NCI-H2196 (cell line): ENCODE data around the gene CHRNB2.
"Not testable (repeated sequence)": the region's sequence is repeated elsewhere in the genome, so short reads cannot be mapped to it uniquely, and the experiment has no call there.

Experiments
- DNase-seq: peaks from one replicate; lab custom pipeline; 2025; ENCODE audit not compliant: unreplicated experiment; lab: John Stamatoyannopoulos, UW

The CHRNB2 gene

GRCh38 chr1:154567386-154568156, at the start of gene CHRNB2:
Gene CHRNB2, plus strand, starts transcription at chr1:154567778. Its CDS starts 267 bp downstream, at chr1:154568045.
- peak; percentile 68 for DNase-seq

DNA sequence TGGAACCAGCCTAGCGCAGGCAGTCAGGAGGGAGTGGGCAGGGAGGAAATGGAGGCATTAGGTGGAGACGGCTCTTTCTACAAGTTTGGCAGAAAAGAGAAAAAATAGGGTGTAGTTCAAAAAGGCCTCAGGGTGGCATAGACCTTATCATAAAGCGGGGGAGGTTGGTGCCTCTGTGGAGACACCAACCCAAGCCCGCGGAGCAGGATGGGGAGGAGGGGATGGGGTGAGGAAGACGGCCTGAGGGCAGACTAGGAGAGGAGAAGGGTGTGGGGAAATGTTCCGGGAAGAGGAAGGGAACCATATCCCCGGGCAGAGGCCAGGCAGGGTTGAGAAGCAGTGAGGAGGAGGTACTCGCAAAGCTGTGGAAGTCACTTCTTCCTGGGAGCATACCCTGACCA, 48.0 kb upstream of the CHRNB2 start:
- DNase-seq = no peak

GRCh38 chr1:154520333-154520732, 47.2 kb upstream of the CHRNB2 start:
- no peak for DNase-seq

DNA sequence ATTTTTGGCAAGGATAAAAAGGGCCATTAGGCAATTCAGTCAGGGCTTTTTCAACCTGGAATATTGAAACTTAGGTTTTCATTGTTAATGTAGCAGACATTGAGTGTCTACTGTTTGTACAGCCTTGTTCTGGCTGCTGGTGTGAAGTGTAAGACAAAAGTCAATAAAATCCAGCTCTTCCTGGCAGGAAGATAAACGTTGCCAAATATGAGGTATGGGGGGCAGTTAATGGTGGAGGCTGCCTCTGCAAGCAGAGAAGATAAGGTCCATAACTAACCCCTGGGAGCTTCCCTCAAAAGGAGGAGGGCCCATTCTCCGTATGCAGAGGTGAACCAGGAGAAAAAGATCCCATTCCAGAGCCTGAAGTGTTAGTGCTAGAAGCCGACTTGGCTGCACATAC, 45.9 kb upstream of the CHRNB2 start:
- peak; percentile 21 for DNase-seq

GRCh38 chr1:154524881-154525280, 42.7 kb upstream of the CHRNB2 start:
- no peak for DNase-seq

- peak; percentile 33 for DNase-seq
Observed at GRCh38 chr1:154527192-154527591, 40.4 kb upstream of the CHRNB2 start.

GRCh38 chr1:154529308-154529707, 38.3 kb upstream of the CHRNB2 start:
- DNase-seq = no peak

GRCh38 chr1:154531950-154532349, 35.6 kb upstream of the CHRNB2 start:
- DNase-seq = not testable (repeated sequence)

DNA sequence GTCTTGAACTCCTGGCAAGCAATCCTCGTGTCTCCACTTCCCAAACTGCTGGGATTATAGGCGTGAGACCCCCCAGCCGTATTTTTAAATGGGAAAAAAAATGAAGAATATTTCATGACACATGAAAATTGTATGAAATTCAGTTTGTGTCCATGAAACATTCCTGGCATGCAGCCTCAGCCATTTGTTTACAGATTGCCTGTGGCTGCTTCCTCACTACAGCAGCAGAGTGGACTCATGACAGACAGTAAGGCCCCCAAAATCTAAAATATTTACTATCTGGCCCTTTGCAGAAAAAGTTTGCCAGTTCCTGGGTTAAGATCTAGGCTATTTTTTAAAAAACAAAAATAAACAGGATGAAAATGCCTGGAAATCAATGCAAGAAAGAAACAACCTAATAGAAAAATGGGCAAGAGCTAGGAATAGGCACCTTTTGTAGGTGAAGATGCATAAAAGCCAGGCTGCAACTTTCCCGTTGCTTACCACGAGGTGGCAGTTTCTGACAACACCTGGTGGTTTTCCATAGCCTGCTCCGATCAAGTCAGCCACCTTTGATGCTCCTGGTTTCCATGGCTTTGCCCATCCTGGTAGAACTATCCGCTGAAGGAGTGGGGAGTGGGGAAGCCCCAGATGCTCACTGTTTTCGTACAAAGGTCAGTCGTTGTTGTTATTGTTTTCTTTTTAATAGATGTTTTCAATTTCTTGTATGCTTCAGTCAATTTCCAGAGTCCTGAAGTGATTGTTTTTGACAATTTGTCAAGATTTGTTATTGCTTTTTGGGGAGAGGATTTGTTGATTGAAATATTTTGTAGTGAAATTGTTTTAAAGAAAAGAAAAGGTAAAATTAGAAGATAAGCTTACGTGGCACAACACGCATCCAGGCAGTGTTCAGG, 33.4 kb upstream of the CHRNB2 start:
- DNase-seq = peak; percentile 15

- no peak for DNase-seq
Observed at GRCh38 chr1:154536570-154536969, 31.0 kb upstream of the CHRNB2 start.

DNA sequence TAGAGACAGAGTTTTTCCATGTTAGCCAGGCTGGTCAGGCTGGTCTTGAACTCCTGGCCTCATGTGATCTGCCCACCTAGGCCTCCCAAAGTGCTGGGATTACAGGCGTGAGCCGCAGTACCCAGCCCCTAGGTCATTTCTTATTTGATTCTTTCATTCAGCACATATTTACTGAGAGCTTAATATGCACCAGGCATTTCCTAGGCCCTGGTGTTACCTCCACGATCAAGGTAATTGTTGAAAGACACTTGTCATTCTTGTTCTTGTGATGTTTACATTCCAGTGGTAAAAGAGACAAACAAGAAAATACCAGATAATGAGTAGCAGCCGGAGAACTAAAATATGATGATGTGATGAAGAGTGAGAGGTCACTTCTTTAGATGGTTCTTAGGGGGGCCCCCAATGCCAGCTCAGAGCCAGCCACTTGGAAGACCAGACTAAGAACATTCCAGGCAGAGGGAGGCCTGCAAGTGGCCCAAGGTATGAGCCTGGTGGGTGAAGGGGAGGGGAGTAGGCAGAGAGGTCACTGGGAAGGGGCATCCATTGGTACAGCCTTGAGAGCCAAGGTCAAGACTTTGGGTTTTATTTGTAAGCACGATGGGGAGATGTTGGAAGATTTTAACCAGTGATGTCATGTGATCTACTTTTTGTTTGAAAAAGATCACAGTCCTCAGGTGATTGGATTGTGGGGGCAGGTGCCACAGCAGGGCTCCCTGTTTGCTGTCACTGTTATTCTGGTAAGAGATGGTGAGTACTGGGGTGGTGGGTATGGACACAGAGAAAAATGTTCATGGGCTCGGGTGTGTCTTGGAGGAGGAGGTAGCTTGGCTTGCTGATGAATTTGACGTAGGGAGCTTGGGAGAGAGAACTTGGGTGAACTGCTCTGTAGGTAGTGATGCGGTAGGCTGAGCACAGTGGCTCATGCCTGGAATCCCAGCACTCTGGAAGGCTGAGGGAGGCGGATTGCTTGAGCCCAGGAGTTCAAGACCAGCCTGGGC, 27.8 kb upstream of the CHRNB2 start:
- DNase-seq = no peak

DNA sequence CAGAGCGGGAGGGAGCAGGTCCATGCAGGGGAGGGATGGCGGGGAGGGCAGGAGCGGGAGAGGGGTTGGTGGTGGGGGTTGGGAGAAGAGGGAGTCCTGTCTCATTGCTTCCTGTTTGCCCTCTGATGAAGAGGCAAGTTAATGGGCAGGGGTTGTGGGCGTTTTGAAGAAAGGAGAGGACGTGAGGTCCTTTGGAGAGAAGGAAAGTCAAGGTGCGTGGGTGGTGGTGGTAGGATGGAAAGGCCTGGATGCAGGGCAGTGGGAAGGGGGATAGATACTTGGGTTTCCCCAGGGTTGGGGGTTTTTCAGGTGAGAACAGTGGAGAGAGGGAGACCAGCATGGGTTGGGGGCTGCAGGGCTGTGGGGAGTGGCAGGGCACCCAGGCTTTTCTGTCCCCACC, 26.3 kb upstream of the CHRNB2 start:
- no peak for DNase-seq

DNA sequence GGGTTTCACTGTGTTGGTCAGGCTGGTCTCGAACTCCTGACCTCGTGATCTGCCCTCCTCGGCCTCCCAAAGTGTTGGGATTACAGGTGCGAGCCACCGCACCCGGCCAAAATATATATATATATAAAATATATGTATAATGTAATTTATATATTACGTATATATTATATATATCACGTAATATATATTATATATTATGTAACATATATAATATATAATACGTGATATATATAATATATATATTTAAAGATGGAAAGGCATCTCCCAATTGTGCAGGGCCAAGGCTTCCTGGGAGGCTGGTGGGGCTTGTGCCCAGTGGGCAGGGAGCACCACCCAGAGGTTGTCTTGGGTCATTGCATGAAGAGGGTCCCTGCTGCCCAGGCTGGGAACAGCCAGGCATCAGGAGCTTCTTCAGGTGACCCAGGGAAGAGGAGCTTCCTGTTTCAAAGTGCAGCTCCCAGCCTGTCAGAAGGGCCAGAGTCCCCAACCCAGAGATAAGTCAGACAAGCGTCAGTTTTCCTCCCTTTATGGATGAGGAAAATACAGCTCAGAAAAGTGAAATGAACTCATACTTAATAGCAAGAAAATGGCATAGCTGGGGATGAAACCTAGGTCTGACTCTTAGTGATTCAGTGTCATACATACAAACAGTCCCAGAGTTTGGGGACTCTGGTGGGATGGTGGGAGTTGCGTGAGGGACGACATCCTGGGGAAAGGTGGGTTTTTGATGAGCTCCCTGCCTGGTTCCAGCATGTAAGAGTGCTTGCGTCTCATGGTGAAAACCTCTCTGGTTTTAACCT, 21.1 kb upstream of the CHRNB2 start:
- peak; percentile 74 for DNase-seq

DNA sequence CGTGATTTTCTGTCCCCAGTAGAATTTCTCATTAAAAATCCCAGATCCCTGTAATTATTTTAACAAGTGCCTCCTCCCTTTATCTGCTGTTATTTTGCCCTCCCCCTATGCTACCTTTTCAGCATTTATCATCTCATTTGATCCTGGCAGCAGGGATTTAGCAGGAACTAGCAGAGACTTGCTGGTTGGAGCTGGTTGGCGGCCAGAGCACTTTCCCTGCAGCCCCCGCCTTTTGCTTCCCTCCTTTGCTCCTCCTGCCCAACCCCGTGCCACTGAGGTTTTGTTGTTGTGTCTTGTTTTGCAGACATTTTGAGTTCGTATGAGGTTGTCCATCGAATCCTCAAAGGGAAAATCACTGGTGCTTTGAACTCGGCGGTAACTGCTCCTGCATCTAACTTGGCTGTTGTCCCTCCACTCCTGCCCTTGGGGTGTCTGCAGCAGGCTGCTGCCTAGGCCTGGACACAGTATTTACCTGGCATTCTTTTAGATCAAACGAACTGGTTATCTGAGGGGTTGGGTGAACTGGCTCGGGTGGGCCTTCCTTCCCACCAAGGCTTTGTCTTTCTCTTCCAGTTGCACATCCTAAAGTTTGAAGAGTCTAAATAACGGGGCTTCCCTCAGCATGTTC, 20.4 kb upstream of the CHRNB2 start:
- no peak for DNase-seq

GRCh38 chr1:154548028-154548427, 19.6 kb upstream of the CHRNB2 start:
- DNase-seq = no peak

DNA sequence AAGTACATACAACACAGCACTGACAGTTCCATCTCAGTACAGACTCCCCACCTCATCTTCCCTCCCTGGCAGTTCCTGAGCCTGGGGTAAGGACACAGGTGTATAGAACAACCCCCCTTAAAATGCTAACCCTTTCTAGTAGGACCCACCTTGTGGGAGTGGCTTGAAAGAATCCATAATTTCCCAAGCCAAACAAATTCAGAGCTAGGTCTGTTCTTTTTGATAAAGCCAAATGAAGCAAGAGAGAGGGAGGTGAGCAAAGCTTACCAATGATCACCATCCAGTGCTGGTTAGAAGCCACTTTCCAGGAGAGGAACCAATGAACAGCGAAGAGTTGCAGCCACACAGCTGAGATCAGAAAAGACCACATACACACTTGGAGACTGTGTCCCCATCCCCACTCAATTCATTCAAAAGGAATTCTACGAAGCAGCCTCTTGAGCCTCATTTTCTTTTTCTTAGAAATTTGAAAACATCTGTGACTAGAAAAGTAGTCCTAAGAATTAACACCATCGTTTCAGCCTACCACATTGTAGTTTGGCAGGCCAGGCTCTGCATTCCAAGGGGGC, 18.3 kb upstream of the CHRNB2 start:
- no peak for DNase-seq

GRCh38 chr1:154550070-154550469, 17.5 kb upstream of the CHRNB2 start:
- DNase-seq = no peak

GRCh38 chr1:154550657-154551056, 16.9 kb upstream of the CHRNB2 start:
- DNase-seq = no peak

DNA sequence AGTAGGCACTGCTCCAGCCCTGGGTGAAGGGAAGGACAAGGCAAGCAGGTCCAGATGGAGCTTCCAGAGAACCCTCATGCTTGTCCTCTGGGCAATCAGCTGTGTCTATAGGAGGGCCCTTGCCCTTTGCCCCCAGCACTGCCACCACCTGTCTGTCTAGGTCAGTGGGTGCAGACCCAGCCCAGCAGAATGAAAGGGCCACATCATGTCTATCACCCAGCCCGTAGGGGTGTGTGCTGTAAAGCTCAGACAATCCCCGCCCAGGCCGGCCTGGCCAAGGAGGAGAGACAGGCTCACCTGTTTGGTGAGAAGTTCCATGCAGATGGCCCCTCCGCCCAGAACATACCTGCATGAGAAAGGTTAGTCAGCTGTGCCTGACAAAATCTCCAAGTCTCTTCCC, 16.1 kb upstream of the CHRNB2 start:
- no peak for DNase-seq
